Stimulated activated CD4-positive, alpha-beta T cell treated with anti-CD3 and anti-CD28 coated beads, Interleukin-15, amount 100 ng/mL, for 48 hours (primary cell): ENCODE measurements around the gene ELMOD2.

ENCODE experiments used
- DNase-seq, 2 donors: peaks; one replicate each; pipeline ENCODE4 v3.0.0-alpha.2; 2020; ENCODE audit warnings: low read depth in 2 of 2

ELMOD2 gene

DNA sequence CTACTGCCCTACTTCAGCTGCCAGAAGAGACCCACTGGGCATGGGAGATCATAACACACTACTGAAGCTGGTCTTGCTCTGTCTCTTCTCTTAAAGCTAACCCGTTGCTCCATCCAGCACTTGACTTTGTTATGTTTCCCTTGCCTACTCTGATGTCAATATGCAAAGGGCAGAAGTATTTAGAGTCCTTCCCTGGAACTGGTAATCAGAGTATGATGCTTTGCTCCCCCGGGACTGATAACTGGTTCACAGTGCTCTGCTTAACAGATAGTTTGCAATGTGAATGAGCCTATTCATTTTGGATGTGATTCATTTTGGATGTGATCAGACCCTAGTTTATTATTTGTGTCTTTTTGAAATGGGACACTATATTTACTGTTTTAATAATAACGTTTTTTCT, 57.1 kb downstream of the ELMOD2 start:
- no peak for DNase-seq

DNA sequence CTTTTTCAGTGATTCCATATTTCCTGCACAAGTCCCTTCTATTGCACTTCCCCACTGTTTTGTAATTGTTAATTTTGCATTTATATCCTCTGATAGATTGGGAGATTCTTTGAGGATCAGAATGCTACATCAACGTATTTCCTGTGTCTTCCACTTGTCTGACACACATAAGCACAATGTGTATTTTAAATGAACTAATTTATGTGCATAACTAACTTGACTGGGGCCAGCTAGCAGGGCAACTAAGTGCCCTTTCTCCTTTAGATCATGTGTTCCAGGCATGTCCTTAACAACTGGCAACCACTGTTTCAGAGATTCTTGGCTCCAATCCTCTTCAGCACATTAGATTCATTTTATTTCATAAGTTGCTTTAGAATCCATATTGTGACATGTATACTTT, 60.5 kb downstream of the ELMOD2 start:
- DNase-seq, result no peak

DNA sequence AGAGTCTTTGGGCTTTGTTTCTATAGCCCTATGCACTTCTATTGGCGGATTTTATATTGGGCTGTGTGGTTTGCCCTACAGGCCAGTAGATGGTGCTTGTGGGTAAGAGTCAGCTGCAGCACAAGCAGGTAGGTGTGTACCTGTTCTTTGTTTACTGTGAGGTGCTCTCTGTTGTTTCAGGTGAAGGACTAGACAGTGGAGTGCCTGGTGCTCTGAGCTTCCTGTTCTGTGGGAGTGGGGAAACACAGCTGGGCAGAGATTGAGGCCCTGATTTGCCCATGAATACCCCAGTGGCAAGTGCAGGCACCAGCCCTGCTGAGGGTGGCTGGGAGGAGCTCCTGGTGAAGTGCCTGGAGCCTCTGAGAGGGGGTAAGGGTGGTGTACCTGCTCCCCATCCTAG, 71.1 kb downstream of the ELMOD2 start:
- no peak for DNase-seq

DNA sequence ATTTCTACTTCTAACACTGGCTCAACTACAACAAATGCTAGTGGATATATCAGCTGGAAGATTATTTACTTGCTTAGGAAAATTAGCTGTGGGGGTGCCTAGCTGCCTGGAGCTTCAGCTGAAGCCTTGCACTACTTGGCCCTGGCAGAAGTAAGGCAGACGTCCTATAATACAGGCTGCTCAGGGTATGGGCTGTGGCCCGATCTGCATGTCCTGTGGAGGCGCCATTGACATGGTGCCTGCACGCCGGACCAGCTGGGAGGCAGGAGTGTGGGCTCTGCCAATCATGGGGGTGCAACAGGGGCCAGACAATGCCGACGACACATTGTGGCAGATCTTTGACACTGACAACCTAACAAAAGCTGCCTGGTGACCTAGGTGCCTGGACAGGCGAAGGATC, 76.4 kb downstream of the ELMOD2 start:
- DNase-seq, result no peak

DNA sequence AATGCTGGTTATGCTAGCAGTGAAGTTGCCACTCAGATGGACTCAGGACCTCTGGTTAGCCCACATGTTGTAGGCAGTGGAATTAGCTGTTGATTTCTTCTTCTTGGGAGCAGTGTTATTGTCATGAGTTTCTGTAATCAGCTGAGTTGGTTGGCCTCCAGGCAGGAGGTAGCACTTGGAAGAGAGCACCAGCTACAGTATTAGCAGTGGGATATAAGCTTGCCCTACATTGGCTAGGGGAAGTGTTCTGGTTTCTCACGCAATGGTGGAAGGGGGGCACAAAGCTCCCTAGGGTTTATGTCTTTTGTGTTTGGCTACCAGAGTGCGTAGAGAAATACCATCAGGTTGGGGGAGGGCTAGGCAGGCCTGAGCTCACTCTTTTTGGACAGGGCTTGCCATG, 78.7 kb downstream of the ELMOD2 start:
- no peak for DNase-seq

DNA sequence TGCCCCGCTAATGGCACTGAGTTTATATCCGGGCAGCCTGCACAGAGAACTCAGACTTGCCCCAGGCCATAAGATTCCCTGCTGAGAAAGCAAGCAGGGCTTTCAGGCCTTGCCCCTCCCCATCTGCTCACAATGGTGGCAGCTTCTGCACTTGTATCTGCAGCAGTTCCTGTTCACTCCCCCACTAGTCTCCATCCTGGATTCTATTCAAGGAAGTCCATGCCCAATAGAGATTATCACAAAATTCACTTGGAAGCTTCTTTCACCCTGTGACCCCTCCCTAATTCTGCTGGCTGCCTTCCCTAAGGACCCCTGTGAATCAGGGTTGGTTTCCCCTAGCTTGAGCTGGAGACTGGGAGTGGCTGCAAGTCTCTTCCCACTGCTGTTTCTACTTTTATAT, 79.3 kb downstream of the ELMOD2 start:
- DNase-seq, result no peak
